ENCODE measurements around the gene PTPN18. TPM values are rescaled to one million over a fixed set of nuclear protein-coding genes. Genes with fewer than 3 reads are reported as not detected.
"Not testable (repeated sequence)": the region's sequence is repeated elsewhere in the genome, so short reads cannot be mapped to it uniquely, and the experiment has no call there.

PTPN18 gene
- polyA plus RNA-seq, 5 donors = 32.0 to 41.0 (median 37.2) TPM

DNA sequence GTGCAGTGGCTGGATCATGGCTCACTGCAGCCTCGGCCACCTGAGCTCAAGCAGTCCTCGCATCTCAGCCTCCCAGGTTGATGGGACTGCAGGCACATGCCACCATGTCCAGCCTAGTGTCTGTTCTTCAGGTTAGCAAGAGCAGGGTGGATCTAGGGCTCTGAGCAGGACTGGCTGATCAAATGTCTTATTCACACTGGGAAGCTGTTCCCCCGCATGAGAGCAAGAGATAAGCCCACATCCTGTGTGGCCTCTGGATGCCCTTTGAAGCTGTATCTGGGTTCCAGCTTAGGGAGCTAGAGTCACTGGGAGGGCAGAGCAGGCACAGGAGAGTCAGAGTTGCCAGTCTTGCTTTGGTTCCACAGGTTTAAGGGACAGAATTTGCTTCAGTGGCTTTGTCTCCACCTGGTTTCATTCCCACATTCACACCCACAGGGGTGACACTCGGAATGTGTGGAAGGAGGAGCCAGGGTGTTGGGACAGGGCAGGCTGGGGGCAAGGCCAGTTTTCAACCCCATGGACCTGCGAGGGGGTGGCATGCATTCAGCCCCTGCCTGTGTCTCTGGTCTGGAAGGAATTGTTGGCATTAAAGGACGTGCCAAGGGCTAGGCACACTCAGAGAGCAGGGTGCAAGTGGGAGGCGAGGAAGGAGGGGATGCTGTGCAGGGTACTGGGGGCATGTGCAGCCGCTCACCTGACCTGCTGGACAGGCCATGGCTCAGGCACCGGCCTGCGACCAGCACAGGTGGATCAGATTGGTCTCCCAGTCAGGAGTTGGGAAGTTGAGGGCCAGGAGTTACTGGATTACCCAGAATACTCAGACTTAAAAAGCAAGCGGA lies 24.5 kb downstream of the PTPN18 start:
- DNase-seq = no peak

DNA sequence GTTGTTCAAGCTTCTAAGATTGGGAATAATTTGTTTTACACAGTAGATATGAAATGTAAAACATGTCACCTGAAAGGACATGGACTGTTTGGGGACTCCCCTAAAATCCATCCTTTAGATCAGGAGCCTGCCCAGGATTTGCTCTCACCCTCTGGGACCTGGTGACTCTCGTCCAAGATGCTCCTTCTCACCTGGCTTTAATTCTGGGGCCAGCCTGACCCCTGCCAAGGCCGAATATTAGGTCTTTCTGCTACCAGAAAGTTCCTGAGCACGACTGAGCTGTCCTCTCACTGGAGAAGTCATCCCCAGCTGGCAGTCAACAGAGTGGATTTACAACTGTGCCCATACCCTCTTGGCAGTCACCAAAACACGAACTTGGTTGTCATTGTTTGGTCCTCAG lies 25.3 kb downstream of the PTPN18 start:
- no peak for DNase-seq

DNA sequence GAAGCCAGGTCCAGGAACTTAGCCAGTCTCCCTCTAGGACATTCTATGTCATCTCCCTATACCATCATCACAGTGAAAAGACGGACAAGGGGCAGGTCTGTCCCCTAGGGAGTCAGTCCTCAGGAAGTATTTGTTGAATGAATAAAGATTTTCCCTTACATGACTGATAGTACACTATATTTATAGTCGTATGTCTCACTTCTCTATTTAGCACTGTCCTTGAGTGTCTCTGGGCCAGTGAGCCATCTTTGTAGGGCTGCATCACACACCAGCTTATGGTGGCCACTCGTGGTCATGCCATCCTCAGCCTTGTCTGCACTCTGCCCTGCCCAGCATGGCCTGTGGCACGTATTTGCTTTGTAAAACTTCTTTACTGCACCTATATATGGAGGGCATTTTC lies 25.8 kb downstream of the PTPN18 start:
- no peak for DNase-seq

GRCh38 chr2:130382313-130382917 lies 26.6 kb downstream of the PTPN18 start:
- no peak for DNase-seq

DNA sequence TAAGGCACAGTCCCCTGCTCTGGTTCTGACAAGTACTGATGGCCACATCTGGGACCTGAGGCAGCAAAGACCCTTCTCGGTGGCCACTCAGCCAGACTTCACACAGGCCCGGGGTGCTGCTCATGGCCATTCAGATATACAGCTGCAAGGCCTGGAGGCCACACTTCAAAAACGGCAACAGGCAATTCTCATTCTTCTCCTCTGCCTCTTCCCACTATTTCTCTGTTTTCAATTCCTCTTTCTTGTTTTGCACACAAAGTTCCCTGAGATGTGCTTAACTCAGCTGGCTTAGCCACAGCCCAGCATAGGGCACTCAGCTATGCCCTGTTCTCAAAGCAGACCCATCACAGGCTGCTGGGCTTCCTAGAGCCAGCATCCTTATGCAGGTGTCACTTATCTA lies 29.9 kb downstream of the PTPN18 start:
- DNase-seq = no peak

GRCh38 chr2:130387071-130387400 lies 31.2 kb downstream of the PTPN18 start:
- DNase-seq = no peak

GRCh38 chr2:130387804-130388203 lies 31.9 kb downstream of the PTPN18 start:
- no peak for DNase-seq

- DNase-seq = no peak
Observed at GRCh38 chr2:130388221-130388907, 32.5 kb downstream of the PTPN18 start.

DNA sequence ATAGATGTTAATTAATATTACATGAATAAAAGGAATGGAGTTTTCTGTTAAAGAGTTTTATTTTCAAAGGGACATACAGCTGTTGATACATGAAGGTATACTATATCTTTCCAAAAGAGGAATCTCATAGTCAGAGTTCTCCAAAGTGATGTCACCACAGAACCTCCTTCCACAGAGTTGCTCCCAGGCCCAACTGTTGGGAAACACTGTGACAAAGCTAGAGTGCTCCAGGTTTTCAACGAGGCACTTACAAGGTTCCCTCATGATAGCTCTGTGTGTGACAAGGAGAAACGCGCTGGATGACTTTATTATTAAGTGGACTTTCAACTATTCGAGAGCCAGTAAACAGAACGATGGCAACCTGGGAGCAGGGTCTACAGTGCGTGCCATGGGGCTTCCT lies 33.5 kb downstream of the PTPN18 start:
- DNase-seq = no peak

DNA sequence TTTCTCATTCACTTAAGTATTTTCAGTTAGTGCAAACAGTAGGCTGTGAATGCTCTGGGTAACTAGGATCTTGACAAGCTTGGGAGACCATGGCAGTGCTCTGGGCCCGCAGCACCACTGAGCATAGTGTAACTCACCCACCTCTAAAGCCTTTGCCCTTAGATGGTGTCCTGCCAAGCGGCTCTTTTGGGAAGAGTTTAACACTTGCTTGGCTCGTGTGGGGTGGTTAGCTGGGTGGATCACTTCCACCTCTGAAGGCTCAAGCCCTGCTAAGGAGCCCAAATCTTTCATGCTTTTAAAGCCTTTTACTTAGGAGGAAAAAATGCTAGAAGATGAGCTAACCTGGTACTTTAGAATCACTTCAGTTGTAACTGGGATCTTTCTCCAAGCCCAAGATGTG lies 33.9 kb downstream of the PTPN18 start:
- no peak for DNase-seq

DNA sequence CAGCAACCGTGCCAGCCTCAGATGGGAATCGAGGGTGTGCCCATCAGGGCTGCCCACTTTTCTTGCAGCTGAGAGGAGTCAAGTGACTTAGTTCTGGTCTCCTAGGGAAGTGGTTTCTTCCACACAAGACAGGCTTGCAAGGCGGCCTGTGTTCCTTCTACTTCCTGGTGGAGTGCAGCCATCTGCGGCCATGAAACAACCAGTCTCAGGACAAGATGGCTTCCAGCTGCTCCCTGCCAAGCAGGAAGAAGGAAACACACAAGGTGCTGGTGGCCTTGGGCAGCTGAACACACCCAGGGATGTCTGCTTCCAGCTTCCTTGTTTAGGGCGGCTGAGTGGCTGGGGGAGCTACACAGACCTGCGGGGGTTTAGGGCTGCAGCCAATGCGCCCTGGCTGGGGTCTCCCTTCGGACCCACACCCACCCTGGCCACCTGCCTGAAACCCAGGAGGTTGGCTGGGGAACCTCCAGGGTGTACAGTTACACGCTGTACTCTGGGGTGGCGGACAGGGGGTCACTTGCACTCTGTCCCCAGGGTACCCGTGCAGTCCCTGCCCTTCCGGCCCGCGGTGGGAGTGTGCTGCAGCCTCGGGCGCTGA lies 34.7 kb downstream of the PTPN18 start:
- DNase-seq = no peak

- DNase-seq = peak; percentile 75 to 80
Observed at GRCh38 chr2:130391058-130391871, 35.4 kb downstream of the PTPN18 start.

DNA sequence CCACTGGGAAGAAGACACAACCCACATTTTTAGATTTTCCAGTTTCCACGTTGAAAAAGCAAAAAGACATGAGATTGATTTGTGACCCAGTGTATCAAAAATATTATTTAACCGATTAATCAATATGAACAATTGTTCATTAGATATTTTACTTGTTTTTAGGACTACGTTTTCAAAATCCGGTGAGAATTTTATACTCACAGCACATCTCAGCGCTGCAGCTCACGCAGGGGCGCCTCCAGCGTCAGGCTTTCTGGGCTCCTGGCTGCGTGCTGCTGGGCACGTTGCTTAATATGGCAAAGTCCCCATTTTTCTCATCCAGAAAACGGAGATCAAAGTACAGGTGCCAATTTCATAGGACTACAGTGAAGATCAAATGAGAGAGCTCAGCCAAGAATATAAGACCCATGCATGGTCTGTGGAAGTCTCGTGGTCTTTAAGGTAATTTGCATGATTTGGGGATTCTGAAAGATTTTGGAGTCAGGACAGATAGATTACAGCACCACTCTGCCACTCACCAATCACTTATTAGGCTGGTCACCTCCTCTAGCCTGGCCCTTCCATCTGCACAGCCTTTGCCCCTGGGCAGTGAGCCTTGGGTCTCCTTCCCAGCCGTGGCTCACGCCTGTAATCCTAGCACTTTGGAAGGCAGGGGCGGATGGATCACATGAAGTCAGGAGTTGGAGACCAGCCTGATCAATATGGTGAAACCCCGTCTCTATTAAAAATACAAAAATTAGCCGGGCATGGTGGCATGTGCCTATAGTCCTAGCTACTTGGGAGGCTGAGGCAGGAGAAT lies 36.2 kb downstream of the PTPN18 start:
- peak in 1 of 2 donors; percentile 44 for DNase-seq

- DNase-seq = no peak
Observed at GRCh38 chr2:130393318-130393910, 37.6 kb downstream of the PTPN18 start.

- not testable (repeated sequence) for DNase-seq
Observed at GRCh38 chr2:130406280-130406679, 50.4 kb downstream of the PTPN18 start.

- DNase-seq = not testable (repeated sequence)
Observed at GRCh38 chr2:130416693-130417092, 60.8 kb downstream of the PTPN18 start.

- not testable (repeated sequence) for DNase-seq
Observed at GRCh38 chr2:130418845-130419244, 63.0 kb downstream of the PTPN18 start.

Measured in right lung (tissue), 5 donors.